Fibroblast of skin of right biceps (primary cell): Measurements from ENCODE around the gene CT45A10.
"Not testable (repeated sequence)": the region's sequence is repeated elsewhere in the genome, so short reads cannot be mapped to it uniquely, and the experiment has no call there.

Source experiments
- DNase-seq: peaks from one replicate; pipeline ENCODE4 v3.0.0-alpha.2; 2013

CT45A10 gene, protein sequence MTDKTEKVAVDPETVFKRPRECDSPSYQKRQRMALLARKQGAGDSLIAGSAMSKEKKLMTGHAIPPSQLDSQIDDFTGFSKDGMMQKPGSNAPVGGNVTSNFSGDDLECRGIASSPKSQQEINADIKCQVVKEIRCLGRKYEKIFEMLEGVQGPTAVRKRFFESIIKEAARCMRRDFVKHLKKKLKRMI

DNA sequence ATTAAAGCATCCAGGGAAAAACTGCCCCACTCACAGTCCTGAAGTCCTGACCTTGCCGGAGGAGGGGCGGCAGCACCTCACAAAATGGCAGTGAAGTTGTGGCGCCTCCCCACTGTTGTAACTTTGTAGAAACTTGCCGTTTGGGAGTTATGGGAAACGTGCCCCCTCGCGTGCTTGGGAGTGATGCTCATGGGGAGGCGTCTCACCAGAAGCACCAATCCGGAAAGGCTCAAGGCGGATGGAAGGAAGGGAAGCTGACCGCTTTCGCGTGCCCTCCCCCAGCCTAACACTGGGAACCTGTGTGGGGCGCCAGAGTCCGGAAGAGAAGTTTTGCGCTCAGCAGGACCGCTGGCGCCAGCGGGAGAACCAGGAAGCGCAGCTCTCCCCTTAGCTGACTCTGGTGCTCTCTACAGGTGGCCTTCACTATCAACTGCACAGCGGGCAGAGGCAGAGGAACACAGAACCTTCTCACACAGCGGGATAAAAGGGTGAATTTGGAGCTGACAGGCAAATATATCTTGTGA, at the start of gene CT45A10, which contains the start of gene SAGE1:
TSS of gene CT45A10 (minus strand) at position 151 of the 524 bp plus-strand sequence. CDS start 8,100 bp downstream, outside the sequence.
TSS of gene SAGE1 (plus strand) at position 423 of the 524 bp plus-strand sequence. CDS start 2,527 bp downstream, outside the sequence.
- DNase-seq = no peak

GRCh38 chrX:135931644-135932487, 38.6 kb upstream of the CT45A10 start:
- peak; percentile 10 for DNase-seq

GRCh38 chrX:135927897-135928296, 34.7 kb upstream of the CT45A10 start:
- DNase-seq = no peak

GRCh38 chrX:135923353-135923752, 30.1 kb upstream of the CT45A10 start:
- DNase-seq = no peak

- DNase-seq = not testable (repeated sequence)
These were observed 27.3 kb upstream of the CT45A10 start for GRCh38 chrX:135920516-135920915.

GRCh38 chrX:135914404-135914803, 21.2 kb upstream of the CT45A10 start:
- DNase-seq = no peak

DNA sequence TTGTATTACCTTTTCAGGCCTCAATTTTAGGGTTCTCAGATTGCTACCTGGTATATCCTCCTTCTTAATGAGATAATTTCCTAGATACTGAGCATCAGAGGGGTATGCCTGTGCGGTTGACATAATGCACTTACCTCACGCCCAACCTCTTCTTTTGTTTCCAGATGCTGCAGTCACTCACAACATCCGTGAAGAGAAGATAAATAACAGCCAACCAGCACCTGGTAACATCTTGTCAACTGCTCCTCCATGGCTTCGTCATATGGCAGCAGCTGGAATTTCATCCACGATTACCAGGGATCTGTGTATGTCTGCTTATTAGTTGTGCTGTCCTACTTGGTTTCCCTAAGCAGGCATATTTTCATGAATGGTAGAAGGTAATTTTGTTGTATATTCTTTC, 17.0 kb upstream of the CT45A10 start:
- DNase-seq = no peak

- DNase-seq = no peak
These were observed 463 bp downstream of the CT45A10 start for GRCh38 chrX:135892781-135893180.

GRCh38 chrX:135890087-135890585, 3.1 kb downstream of the CT45A10 start:
- DNase-seq = no peak

DNA sequence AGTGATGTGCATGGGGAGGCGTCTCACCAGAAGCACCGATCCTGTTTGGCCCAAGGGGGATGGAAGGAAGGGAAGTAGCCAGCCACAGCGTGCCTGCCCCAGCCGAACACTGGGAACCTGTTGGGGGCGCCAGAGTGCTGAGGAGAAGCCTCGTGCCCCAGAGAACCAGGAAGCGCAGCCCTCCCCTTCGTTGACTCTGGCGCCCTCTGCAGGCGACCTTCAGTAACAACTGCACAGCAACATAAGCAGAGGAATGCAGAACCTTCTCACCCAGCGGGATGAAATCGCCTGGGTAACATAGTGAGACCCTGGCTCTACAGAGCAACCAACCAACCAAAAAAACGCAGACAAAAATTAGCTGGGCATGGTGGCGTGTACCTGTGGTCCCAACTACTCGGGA, 4.3 kb downstream of the CT45A10 start:
- not testable (repeated sequence) for DNase-seq

DNA sequence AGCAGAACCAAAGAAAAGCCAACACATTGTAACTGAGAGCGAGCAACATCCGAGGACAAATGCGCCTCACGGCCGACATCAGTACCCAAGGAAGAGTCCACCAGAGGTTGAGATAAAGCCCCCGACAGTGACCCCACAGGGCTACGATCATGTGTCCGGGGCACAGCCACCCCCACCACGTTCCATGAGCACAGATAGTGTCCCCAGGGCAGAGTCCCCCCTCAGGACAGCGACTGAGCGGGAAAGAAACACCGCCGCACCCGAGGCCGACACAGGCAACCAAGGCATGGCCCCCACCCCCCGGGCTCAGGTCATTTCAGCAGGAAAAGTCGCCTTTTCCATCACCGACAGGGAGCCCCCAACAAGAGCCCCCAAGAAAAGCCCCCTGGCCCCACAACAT, 5.0 kb downstream of the CT45A10 start:
- DNase-seq = not testable (repeated sequence)

DNA sequence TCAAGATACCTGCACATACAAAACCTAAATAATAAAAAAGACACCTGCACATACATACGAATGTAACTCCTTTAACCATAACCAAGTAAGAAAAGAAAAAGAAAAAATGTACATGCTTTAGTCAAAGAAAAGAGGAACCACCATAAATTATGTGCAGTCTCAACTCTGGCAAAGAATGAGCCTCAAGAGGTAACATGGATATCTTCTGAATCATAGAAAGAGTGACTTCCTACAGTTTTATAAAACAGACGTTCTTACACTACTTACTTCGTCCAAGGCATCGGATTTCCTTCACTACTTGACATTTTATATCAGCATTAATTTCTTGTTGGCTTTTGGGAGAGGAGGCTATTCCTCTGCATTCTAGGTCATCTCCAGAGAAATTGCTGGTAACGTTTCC, 10.5 kb downstream of the CT45A10 start:
- DNase-seq = not testable (repeated sequence)

DNA sequence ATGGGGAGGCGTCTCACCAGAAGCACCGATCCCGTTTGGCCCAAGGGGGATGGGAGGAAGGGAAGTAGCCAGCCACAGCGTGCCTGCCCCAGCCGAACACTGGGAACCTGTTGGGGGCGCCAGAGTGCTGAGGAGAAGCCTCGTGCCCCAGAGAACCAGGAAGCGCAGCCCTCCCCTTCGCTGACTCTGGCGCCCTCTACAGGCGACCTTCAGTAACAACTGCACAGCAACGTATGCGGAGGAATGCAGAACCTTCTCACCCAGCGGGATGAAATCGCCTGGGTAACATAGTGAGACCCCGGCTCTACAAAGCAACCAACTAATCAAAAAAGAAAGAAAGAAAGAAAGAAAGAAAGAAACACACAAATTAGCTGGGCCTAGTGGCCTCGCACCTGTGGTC, 21.5 kb downstream of the CT45A10 start, which contains the start of gene CT45A9:
TSS of gene CT45A9 (minus strand) at position 101 of the 400 bp plus-strand sequence. CDS start 3,751 bp downstream, outside the sequence.
- DNase-seq = not testable (repeated sequence)

DNA sequence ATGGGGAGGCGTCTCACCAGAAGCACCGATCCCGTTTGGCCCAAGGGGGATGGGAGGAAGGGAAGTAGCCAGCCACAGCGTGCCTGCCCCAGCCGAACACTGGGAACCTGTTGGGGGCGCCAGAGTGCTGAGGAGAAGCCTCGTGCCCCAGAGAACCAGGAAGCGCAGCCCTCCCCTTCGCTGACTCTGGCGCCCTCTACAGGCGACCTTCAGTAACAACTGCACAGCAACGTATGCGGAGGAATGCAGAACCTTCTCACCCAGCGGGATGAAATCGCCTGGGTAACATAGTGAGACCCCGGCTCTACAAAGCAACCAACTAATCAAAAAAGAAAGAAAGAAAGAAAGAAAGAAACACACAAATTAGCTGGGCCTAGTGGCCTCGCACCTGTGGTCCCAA, 38.8 kb downstream of the CT45A10 start, which contains the start of gene CT45A8:
TSS of gene CT45A8 (minus strand) at position 101 of the 400 bp plus-strand sequence. CDS start 3,755 bp downstream, outside the sequence.
- not testable (repeated sequence) for DNase-seq

DNA sequence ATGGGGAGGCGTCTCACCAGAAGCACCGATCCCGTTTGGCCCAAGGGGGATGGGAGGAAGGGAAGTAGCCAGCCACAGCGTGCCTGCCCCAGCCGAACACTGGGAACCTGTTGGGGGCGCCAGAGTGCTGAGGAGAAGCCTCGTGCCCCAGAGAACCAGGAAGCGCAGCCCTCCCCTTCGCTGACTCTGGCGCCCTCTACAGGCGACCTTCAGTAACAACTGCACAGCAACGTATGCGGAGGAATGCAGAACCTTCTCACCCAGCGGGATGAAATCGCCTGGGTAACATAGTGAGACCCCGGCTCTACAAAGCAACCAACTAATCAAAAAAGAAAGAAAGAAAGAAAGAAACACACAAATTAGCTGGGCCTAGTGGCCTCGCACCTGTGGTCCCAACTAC, 56.1 kb downstream of the CT45A10 start, which contains the start of gene CT45A7:
TSS of gene CT45A7 (minus strand) at position 101 of the 400 bp plus-strand sequence. CDS start 3,747 bp downstream, outside the sequence.
- DNase-seq = not testable (repeated sequence)
